ENCODE results near the gene CPNE8.

CPNE8 gene

DNA sequence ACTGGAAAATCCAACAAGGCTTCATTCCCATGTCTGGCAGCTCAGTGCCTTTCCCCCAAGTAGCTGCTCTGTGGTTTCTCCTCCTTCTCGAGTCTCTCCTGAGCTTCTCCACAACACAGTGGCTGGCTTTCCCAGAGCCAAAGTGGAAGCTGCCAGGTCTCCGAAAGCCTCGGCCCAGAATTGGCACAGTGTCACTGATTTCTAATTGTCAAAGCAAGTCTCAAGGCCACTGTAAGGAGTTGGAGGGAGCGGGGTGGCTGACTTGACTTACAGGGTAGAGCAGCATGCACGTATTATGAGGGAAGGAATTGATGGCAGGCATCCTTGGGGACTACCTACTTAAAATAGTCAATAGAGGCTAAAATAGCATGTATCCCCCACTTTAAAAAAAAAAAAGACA is 6.7 kb upstream of the CPNE8 start:
- no peak overlapping the region for H3K4me3 ChIP-seq (ENCODE audit: low read length)
- DNase-seq (ENCODE audit: low read depth): no peak
- TF ChIP-seq CTCF (IDR thresholded peaks at IDR 0.05; ENCODE audit: insufficient read depth, low read depth, low read length, missing control alignments): no peak

- peak; percentile 27 for TF ChIP-seq CTCF (IDR thresholded peaks at IDR 0.05; ENCODE audit: insufficient read depth, low read depth, low read length, missing control alignments)
- no peak for DNase-seq (ENCODE audit: low read depth)
- no peak overlapping the region for H3K4me3 ChIP-seq (ENCODE audit: low read length)
Observed at GRCh38 chr12:38911611-38912010, 6.2 kb upstream of the CPNE8 start.

GRCh38 chr12:38907201-38907923 is 2.0 kb upstream of the CPNE8 start:
- no peak for DNase-seq (ENCODE audit: low read depth)

GRCh38 chr12:38906482-38907200 is 1.2 kb upstream of the CPNE8 start:
- peak; percentile 83 for TF ChIP-seq CTCF (IDR thresholded peaks at IDR 0.05; ENCODE audit: insufficient read depth, low read depth, low read length, missing control alignments)
- peak overlapping the region; percentile 70 for H3K4me3 ChIP-seq (ENCODE audit: low read length)
- DNase-seq (ENCODE audit: low read depth): peak; percentile 91

More at GRCh38 chr12:38907201-38907923, 2.0 kb upstream of the CPNE8 start:
- peak overlapping the region; percentile 70 for H3K4me3 ChIP-seq (ENCODE audit: low read length)
- TF ChIP-seq CTCF (IDR thresholded peaks at IDR 0.05; ENCODE audit: insufficient read depth, low read depth, low read length, missing control alignments): no peak

GRCh38 chr12:38904537-38905479 is 583 bp downstream of the CPNE8 start:
- no peak for TF ChIP-seq CTCF (IDR thresholded peaks at IDR 0.05; ENCODE audit: insufficient read depth, low read depth, low read length, missing control alignments)
- peak; percentile 88 for DNase-seq (ENCODE audit: low read depth)
- peak overlapping the region; percentile 70 for H3K4me3 ChIP-seq (ENCODE audit: low read length)

DNA sequence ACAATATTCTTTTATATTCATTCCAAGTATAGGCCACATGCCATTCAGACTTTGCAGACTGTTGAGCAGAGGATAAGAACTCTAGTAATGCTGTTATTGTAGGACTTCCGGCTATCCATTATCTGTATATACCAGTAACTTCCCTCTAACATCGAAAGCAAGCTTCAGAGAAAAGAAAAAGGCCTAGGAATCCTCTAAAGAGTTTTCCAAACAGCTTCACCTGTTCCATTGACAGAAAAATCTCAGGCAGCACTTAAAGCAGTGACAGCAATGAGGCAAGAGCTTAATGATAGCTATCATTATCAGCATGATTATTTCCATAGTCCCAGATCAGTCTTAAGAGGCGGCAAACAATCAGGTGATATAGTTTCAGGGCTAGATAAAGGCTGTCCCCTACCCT is 1.8 kb downstream of the CPNE8 start:
- no peak for TF ChIP-seq CTCF (IDR thresholded peaks at IDR 0.05; ENCODE audit: insufficient read depth, low read depth, low read length, missing control alignments)
- no peak for DNase-seq (ENCODE audit: low read depth)
- no peak overlapping the region for H3K4me3 ChIP-seq (ENCODE audit: low read length)

All from epithelial cell of esophagus (primary cell).